ENCODE results near the gene DPH6. TPM values are rescaled to one million over a fixed set of nuclear protein-coding genes. Genes with fewer than 3 reads are reported as not detected.

Gene DPH6
- total and polyA plus RNA-seq, 4 experiments from 2014 or later = 11.5 to 28.3 (median 18.5) TPM

DNA sequence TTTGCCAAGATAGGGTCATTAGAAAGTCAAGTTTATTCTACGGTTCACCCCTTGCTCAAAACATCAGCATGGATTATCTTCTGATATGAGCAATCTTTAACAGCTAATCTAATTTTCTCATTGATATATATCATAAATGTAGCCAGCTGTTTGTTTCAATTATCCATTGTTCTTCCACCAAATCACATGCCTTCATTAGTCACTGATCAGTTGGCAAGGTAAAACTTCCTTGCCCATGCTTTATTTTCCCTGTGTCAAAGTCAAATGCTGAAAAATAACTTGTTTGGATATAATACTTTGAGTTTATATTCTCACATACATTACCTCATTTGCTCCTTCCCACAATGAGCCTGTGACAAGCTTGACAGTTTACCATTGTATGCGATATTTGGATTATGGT, 60.6 kb downstream of the DPH6 start:
- Histone ChIP-seq H3K27ac (ENCODE audit: low read depth, low read length) (no peak overlapping the region), H3K4me1 (ENCODE audit: insufficient read depth, low read length) (no peaks in the 10 kb centered on the region), H3K36me3 (ENCODE audit: insufficient read depth, low read length) (no peaks in the 10 kb centered on the region), H3K27me3 (ENCODE audit: insufficient read depth, low read length) (no peaks in the 10 kb centered on the region), H3K9me3 (ENCODE audit: control insufficient read depth in 1 of 2, low read length in 2 of 2) (no peaks in the 10 kb centered on the region), H3K4me3 (ENCODE audit: low read length in 2 of 2) (no peak overlapping the region)
- Mint-ChIP-seq H3K27me3 (no peaks in the 10 kb centered on the region), H3K36me3 (peaks cover 34 to 56% of the 10 kb centered on the region in 2 donors), H3K27ac (no peak overlapping the region), H3K9me3 (peaks cover 6 to 29% (median 25%) of the 10 kb centered on the region in 8 donors), H3K4me3 (no peak overlapping the region), H3K4me1 (peaks cover 0 to 4% (median 2%) of the 10 kb centered on the region in 4 donors)
- no peak for DNase-seq
- CTCF ChIA-PET (ENCODE audit: partially characterized antibody) = no interaction called here
- intact Hi-C loops (cut with micrococcal nuclease) = no loop called here
- POLR2A ChIA-PET (ENCODE audit: partially characterized antibody) = no interaction called here

DNA sequence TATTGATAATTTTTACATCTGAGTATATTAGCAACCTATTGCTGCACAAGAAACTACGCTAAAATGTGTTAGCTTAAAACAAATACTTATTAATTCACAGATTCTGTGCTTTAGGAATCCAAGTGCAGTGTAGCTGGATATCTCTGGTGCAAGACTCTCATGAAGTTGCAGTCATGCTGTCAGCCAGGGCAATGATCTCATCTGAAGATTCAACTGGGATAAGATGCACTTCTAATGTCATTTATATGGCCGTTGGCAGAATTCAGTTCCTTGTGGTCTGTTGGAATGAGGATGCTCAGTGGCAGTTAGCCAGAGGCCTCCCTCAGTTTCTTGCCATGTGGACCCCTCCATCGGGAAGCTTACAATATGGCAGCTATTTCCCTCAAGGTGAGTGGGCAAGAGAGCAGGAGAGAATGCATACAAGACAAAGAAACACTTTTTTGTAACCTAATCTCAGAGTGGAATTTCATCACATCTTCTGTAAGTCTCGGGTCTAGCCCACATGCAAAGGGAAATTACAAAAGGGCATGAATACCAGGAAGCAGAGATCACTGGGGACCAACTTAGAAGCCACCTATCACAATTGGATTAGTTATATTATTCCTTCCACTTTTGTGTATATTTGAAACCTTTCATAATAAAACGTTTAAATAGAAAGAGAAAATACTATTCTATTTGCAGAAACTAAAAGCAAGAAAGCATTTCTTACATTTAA, 61.6 kb downstream of the DPH6 start:
- Histone ChIP-seq H3K4me1 (ENCODE audit: insufficient read depth, low read length) (no peaks in the 10 kb centered on the region), H3K36me3 (ENCODE audit: insufficient read depth, low read length) (no peaks in the 10 kb centered on the region), H3K27ac (ENCODE audit: low read depth, low read length) (no peak overlapping the region), H3K9me3 (ENCODE audit: control insufficient read depth in 1 of 2, low read length in 2 of 2) (no peaks in the 10 kb centered on the region), H3K27me3 (ENCODE audit: insufficient read depth, low read length) (no peaks in the 10 kb centered on the region), H3K4me3 (ENCODE audit: low read length in 2 of 2) (no peak overlapping the region)
- ChIA-PET CTCF (ENCODE audit: partially characterized antibody) (no interaction called here), POLR2A (ENCODE audit: partially characterized antibody) (no interaction called here)
- Mint-ChIP-seq H3K9me3 (peaks cover 6 to 29% (median 24%) of the 10 kb centered on the region in 8 donors), H3K4me1 (peaks cover 0 to 4% (median 2%) of the 10 kb centered on the region in 4 donors), H3K4me3 (no peak overlapping the region), H3K27ac (no peak overlapping the region), H3K27me3 (no peaks in the 10 kb centered on the region), H3K36me3 (peaks cover 31 to 48% of the 10 kb centered on the region in 2 donors)
- no peak for DNase-seq
- intact Hi-C loops (cut with micrococcal nuclease) = no loop called here

DNA sequence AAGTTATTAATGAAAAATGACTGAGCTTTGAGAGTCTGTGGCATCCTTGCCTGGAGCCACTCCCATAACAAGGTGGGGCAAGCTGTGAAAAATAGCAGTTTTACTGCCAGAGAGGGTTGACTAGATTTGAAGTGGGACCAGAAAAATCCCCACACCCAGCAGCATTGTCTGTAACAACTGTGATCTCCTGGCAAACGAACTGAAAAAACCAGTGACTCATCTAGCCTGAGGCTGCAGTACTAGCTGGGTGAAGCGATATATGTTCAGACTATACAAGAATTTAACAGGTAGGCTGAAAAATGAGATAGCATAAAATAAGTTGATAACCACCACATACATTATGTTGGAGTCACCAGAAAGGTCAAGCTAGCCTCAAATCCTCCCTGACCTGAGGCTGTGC, 64.0 kb downstream of the DPH6 start:
- intact Hi-C loops (cut with micrococcal nuclease) = no loop called here

DNA sequence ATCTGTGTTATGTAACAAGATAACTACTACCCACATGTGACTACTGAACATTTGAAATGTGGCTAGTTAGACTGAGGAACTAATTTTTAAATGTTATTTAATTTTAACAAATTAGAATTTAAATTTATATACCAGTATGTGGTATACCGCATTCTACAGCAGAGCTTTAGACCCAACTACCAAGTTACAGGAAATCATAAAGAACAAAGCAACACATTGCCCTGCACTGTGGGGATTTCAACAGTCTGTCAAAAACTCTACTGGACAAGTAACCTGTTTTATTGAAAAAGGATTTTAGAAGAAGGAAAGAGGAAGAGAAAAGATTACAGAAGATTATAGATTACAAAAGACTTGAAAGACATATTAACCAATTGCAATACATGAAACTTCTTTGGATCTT, 64.9 kb downstream of the DPH6 start:
- Histone ChIP-seq H3K27me3 (ENCODE audit: insufficient read depth, low read length) (no peaks in the 10 kb centered on the region), H3K9me3 (ENCODE audit: control insufficient read depth in 1 of 2, low read length in 2 of 2) (no peaks in the 10 kb centered on the region), H3K36me3 (ENCODE audit: insufficient read depth, low read length) (no peaks in the 10 kb centered on the region), H3K27ac (ENCODE audit: low read depth, low read length) (no peak overlapping the region), H3K4me3 (ENCODE audit: low read length in 2 of 2) (no peak overlapping the region), H3K4me1 (ENCODE audit: insufficient read depth, low read length) (no peaks in the 10 kb centered on the region)
- DNase-seq = no peak
- Mint-ChIP-seq H3K4me1 (peaks cover 0 to 4% (median 3%) of the 10 kb centered on the region in 4 donors), H3K4me3 (no peak overlapping the region), H3K9me3 (peaks cover 0 to 4% (median 3%) of the 10 kb centered on the region in 8 donors), H3K36me3 (peaks cover 10 to 19% of the 10 kb centered on the region in 2 donors), H3K27ac (no peak overlapping the region), H3K27me3 (no peaks in the 10 kb centered on the region)
- intact Hi-C loops (cut with micrococcal nuclease) = no loop called here
- POLR2A ChIA-PET (ENCODE audit: partially characterized antibody) = no interaction called here
- CTCF ChIA-PET (ENCODE audit: partially characterized antibody) = no interaction called here

More for the DNA sequence above, 64.0 kb downstream of the DPH6 start:
- peaks cover 0 to 12% (median 9%) of the 10 kb centered on the region in 8 donors for H3K9me3 Mint-ChIP-seq
- no peaks in the 10 kb centered on the region for H3K27me3 Mint-ChIP-seq
- peaks cover 0 to 4% (median 2%) of the 10 kb centered on the region in 4 donors for H3K4me1 Mint-ChIP-seq
- peaks cover 17 to 26% of the 10 kb centered on the region in 2 donors for H3K36me3 Mint-ChIP-seq
- no peak for DNase-seq
- POLR2A ChIA-PET (ENCODE audit: partially characterized antibody) = no interaction called here
- CTCF ChIA-PET (ENCODE audit: partially characterized antibody) = no interaction called here
- H3K27ac ChIP-seq (ENCODE audit: low read depth, low read length) = no peak overlapping the region
- no peaks in the 10 kb centered on the region for H3K4me1 ChIP-seq (ENCODE audit: insufficient read depth, low read length)
- H3K36me3 ChIP-seq (ENCODE audit: insufficient read depth, low read length) = no peaks in the 10 kb centered on the region
- no peaks in the 10 kb centered on the region for H3K27me3 ChIP-seq (ENCODE audit: insufficient read depth, low read length)
- no peak overlapping the region for H3K4me3 ChIP-seq (ENCODE audit: low read length in 2 of 2)
- H3K27ac Mint-ChIP-seq = no peak overlapping the region
- H3K9me3 ChIP-seq (ENCODE audit: control insufficient read depth in 1 of 2, low read length in 2 of 2) = no peaks in the 10 kb centered on the region
- no peak overlapping the region for H3K4me3 Mint-ChIP-seq

DNA sequence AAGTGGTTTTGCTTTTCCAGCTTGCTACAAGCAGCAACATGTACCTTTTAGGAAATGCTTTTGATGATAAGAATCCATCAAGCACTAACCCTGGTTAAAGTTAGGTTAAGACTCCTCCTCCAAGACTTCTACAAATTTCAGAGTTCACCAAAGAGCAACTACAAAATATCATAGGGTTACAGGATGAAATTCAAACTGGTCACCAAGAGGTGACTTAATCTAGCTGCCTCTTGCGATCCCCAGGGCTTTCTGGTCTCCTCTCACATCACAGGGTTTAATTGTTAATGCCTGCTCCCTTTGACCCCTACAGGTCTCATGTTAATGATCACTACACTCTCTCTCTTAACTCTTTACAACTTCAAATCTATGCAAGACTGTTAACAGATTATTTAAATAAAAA, 66.5 kb downstream of the DPH6 start:
- Histone ChIP-seq H3K9me3 (ENCODE audit: control insufficient read depth in 1 of 2, low read length in 2 of 2) (no peaks in the 10 kb centered on the region), H3K4me3 (ENCODE audit: low read length in 2 of 2) (no peak overlapping the region), H3K4me1 (ENCODE audit: insufficient read depth, low read length) (no peaks in the 10 kb centered on the region), H3K36me3 (ENCODE audit: insufficient read depth, low read length) (no peaks in the 10 kb centered on the region), H3K27ac (ENCODE audit: low read depth, low read length) (no peak overlapping the region), H3K27me3 (ENCODE audit: insufficient read depth, low read length) (no peaks in the 10 kb centered on the region)
- no peaks in the 10 kb centered on the region for H3K9me3 Mint-ChIP-seq
- H3K27me3 Mint-ChIP-seq = no peaks in the 10 kb centered on the region
- POLR2A ChIA-PET (ENCODE audit: partially characterized antibody) = no interaction called here
- H3K4me3 Mint-ChIP-seq = no peak overlapping the region
- no peak overlapping the region for H3K27ac Mint-ChIP-seq
- H3K4me1 Mint-ChIP-seq = peaks cover 0 to 4% (median 3%) of the 10 kb centered on the region in 4 donors
- DNase-seq = no peak
- H3K36me3 Mint-ChIP-seq = peaks cover 3 to 10% of the 10 kb centered on the region in 2 donors
- intact Hi-C loops (cut with micrococcal nuclease) = no loop called here
- CTCF ChIA-PET (ENCODE audit: partially characterized antibody) = no interaction called here

DNA sequence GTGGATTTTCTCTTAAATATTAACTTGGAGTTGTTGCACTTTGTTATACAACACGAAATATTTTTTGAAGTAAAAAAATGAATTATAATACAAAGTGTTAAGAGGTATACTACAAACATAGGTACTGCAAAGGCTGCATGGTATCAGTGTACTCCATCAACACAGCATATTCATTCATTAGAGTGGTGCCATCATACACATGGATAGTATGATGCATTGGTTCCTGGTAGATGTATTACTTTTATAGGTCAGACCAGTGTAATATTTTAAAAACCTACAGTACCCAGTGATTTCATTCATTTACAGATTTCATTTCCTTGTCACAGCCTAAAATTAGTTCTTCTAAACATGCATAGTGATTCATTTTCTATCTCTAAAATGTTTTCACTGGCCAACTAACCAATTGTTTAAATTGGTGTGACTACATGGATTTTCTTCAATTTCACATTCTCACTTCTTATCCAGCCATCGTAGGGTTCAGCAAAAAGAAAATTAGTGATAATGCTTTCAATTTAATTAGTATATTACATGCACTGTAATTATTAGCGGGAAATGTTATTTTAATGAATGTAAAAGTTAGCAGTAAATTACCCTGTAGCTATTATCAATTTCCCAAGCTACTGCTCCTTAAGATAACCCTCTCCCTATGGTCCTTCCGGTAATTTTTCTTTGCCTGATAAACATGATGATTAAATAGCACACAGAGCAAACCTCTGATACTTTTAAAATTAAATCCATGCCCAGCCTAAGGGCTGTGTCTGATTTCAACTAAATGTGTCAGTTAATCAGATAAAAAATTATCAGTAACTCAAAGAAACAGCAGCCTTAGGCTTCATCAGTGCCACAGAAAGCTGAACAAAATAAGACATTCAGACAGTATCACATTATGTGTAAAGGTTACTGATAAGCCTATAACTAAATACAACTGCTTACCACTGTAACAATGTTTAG, 68.4 kb downstream of the DPH6 start:
- ChIA-PET POLR2A (ENCODE audit: partially characterized antibody) (no interaction called here), CTCF (ENCODE audit: partially characterized antibody) (no interaction called here)
- H3K36me3 Mint-ChIP-seq = no peaks in the 10 kb centered on the region
- H3K9me3 ChIP-seq (ENCODE audit: control insufficient read depth in 1 of 2, low read length in 2 of 2) = no peaks in the 10 kb centered on the region
- no peaks in the 10 kb centered on the region for H3K36me3 ChIP-seq (ENCODE audit: insufficient read depth, low read length)
- intact Hi-C loops (cut with micrococcal nuclease) = no loop called here
- H3K27me3 ChIP-seq (ENCODE audit: insufficient read depth, low read length) = no peaks in the 10 kb centered on the region
- no peaks in the 10 kb centered on the region for H3K4me1 ChIP-seq (ENCODE audit: insufficient read depth, low read length)
- DNase-seq = no peak
- no peak overlapping the region for H3K4me3 ChIP-seq (ENCODE audit: low read length in 2 of 2)
- H3K27me3 Mint-ChIP-seq = no peaks in the 10 kb centered on the region
- no peak overlapping the region for H3K4me3 Mint-ChIP-seq
- H3K9me3 Mint-ChIP-seq = no peaks in the 10 kb centered on the region
- H3K27ac ChIP-seq (ENCODE audit: low read depth, low read length) = no peak overlapping the region
- no peak overlapping the region for H3K27ac Mint-ChIP-seq
- peaks cover 0 to 3% (median 1%) of the 10 kb centered on the region in 4 donors for H3K4me1 Mint-ChIP-seq

DNA sequence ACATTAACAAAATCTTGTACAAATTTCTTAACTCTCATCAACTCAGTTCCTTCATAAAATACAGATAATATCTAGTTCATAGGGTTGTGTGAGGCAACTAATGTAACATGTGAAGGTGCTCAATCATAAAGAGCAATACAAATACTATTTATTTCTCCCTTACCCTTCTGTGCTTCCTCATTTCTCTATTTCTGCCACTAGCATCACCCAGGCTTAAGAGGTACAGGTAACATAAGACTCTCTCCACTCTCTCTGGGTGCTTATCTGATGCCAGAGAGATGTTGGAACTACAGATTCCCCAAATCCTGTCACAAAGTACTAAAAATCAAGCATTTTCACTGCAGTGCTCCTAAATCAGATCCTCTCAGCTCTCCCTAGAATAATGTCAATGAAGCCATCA, 74.9 kb downstream of the DPH6 start:
- Mint-ChIP-seq H3K27ac (no peak overlapping the region), H3K4me1 (peaks cover 3 to 7% (median 3%) of the 10 kb centered on the region in 4 donors), H3K36me3 (peaks cover 0 to 19% of the 10 kb centered on the region in 2 donors), H3K9me3 (no peaks in the 10 kb centered on the region), H3K4me3 (no peak overlapping the region), H3K27me3 (no peaks in the 10 kb centered on the region)
- no peak for DNase-seq
- Histone ChIP-seq H3K27me3 (ENCODE audit: insufficient read depth, low read length) (no peaks in the 10 kb centered on the region), H3K4me3 (ENCODE audit: low read length in 2 of 2) (no peak overlapping the region), H3K9me3 (ENCODE audit: control insufficient read depth in 1 of 2, low read length in 2 of 2) (no peaks in the 10 kb centered on the region), H3K4me1 (ENCODE audit: insufficient read depth, low read length) (no peaks in the 10 kb centered on the region), H3K36me3 (ENCODE audit: insufficient read depth, low read length) (no peaks in the 10 kb centered on the region), H3K27ac (ENCODE audit: low read depth, low read length) (no peak overlapping the region)
- ChIA-PET POLR2A (ENCODE audit: partially characterized antibody) (no interaction called here), CTCF (ENCODE audit: partially characterized antibody) (no interaction called here)
- intact Hi-C loops (cut with micrococcal nuclease) = no loop called here
